NCI-H345 treated with DMSO at 0.1 percent for 48 hours (cell line): ENCODE data around the gene AKNA.

ENCODE experiments used
- DNase-seq: peaks from one replicate; lab custom pipeline; 2025; ENCODE audit not compliant: unreplicated experiment; lab: John Stamatoyannopoulos, UW

Gene AKNA

DNA sequence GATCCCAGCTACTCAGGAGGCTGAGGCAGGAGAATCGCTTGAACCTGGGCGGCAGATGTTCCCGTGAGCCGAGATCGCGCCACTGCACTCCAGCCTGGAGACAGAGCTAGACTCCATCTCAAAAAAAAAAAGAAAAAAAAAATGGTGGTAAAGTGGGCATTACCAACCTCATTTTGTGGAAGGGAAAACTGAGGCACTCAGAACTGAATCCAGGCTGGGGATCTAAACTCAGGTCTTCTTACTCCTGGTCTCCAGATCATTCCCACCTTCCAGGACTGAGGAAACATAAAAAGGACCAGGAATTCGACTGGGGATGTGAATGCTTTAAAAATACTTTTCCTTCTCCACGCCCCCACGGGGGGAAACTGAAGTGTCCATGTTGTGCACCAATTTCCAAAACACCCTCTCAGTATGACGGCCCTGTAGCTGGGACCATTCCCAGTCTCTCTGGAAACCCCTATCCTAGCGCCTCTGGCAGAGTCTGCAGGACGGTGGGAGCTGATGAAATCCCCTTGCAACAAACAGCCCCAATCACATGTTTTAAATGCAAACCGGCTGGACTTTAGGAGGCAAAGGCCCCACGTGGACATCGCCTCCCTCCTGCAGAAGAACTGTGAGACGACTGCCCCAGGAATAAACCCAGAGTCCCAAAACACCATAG is 8.9 kb upstream of the AKNA start:
- no peak for DNase-seq

DNA sequence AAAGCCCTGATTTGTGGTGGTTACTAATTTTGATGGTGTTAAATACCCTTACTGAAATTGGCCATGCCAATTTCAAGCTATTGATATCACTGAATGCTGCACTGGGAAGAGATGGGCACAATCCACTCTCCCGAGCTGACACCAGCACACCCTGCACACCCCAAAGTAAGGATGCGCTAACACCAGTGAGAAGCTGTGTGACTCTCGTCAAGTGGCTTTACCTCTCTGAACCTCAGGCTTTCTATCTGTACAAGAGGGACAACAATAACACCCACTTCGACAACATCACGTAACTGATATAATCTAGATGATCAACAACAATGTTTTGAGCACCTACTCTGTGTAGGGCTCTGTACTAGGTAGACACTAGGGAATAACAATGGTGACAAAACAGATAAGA is 8.0 kb upstream of the AKNA start:
- DNase-seq = no peak

DNA sequence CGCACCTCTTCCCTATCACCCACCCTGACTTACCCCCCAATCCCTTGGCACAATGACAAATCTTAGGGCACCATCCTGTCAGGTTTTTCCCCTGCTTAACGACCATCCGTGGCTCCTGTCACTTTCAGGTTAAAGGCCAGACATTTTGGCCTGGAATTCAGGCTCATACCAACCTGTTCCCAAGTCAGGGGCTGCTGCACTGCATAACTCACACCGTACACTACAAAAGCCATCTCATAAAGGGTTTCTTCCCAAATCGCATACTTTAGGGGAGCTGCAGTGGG is 7.5 kb upstream of the AKNA start:
- no peak for DNase-seq

DNA sequence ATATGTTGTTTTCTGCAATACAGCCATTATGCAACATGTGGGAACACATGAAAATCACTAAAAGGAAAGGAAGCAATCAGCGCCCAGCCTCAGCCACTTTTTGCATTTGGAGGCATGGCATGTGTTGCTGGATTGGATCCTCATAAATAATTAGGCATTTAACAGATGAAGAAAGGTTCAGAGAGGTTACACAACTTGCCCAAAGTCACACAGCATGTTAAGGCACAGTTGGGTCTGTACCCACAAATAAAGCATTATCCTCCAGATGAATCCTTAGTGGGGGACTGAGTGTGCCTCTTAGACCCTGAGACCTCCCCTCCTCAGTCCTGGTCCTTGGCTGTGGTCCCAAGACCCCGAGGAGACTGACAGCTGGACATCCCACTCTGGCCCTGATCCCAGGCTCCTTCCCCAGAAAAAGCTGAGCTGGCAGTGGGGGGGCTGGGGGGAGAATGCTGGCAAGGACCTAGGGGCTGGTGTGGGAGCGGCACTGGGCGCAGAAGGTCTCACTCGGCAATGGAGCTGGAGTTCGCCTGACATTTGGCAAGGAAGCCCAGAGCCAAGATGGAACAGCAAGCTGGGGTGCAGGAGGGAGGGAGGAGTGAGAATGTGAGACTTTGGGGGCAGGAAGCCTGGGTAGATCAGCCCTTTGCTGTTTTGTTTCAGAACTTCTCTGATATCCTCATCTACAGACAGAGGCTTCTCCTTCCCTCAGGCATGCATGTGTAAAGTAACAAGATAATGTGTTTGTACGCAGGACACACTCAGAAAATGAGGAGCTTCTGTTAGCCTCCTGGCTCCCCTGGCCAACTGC is 6.9 kb upstream of the AKNA start:
- no peak for DNase-seq

DNA sequence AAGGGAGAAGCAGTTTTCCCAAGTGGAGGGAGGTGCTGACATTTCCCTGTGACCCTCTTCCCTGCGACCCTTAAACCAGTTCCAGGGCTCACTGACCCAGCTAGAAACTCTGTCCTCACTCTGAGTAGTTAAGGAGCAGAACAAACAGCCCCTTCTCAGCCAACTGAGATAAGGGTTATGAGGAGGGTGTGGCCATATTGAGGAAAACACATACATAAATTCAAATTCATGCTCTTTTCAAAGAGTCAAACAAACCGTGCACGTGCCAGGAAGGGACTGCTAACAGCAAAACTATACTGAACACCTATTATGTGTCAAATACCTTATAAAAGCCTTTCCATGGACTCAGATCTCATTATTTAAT is 4.9 kb upstream of the AKNA start:
- no peak for DNase-seq

DNA sequence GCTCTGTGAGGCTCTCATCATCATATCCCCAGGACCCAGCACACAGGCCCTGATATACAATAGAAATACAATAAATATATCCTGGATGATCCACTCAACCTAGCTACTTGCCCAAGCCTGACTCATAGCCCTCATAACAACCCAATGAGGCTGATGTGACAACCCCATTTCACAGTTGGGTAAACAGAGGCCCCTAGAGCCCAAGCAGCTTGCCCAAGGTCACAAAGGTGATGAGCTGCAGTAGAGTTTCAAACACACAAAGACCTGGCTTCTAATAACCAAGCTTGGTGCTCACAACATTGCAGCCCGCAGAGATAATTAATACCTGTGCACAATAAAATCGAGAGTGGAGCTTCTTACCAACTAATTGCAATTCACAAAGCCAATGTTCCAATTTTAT is 3.2 kb upstream of the AKNA start:
- no peak for DNase-seq

DNA sequence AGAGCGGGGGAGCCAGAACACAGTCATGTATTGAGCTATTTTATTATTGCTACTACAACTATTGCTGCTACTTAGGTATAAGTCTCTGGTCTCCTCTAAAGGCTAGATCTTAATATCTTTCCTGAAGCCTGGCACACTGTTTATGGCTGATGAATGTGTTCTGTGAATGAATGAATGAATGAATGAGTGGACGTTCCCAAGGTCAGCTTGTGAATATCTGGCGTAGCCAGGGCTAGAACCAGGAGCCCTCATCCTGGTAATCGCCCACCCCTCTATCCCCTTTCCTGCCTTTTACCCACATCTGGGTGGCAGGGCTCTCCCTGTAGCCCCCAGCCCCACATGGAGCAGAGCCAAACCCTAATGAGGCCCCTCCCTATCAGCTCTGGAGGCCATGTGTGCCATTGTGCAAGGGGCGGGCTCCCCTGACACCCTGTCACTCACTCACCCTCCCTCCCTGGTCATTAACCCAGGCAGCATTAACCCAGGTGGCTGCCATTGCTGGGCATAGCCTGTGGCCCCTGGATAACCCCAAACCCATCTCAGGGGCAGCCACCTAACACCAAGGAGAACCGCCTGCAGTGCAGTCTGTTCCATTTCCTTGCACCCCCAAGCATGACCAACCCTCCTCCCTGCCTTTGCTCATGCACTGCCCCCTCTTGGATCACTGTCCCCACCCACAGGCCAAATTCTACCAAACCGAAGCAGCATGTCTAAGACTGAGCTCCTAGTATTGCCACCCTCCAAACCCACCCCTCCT is 2.0 kb upstream of the AKNA start:
- DNase-seq = no peak

DNA sequence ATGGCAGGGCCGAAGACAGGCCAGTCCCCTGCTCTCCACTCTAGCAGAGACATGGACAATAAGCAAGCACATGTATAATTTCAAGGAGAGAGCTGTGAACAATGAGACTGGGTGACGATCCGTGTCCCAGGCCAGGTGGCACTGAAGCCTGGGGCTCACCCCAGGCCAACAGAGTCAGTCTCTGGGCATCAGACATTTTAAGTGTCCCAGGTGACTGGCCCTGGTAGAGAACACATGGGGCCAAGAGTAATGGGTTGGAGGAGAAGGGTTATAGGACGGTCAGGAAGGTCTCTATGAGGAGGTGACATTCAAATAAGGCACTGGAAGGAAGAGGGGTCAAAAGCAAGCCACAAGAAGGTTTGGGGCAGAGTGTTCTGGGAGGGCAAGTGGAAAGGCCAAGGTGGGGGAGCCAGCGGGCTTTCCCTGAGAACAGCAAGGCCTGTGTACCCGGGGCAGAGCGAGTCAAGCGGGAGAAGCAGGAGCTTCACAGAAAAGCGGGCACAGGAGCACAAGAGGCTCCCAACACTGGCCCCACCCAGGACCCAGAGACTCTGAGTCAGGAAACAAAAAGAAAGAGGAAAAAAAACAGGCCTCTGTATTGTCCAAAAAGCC is 1.1 kb upstream of the AKNA start:
- DNase-seq = no peak

DNA sequence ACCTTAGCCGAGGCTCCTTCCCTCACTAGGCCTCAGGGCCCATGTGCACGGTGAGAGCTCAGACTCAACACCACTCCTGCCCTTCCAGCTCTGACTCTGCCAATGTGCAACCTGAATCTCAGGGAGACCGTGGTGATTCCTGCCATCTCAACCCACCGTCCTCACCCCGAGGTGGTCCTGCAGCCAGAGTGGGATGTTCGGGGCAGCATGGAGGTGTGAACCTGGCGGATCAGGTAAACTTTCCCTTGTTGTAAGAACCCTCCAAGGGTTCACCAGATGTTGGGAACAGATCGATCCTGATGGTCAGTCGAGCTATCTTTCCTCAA is 538 bp upstream of the AKNA start:
- no peak for DNase-seq

DNA sequence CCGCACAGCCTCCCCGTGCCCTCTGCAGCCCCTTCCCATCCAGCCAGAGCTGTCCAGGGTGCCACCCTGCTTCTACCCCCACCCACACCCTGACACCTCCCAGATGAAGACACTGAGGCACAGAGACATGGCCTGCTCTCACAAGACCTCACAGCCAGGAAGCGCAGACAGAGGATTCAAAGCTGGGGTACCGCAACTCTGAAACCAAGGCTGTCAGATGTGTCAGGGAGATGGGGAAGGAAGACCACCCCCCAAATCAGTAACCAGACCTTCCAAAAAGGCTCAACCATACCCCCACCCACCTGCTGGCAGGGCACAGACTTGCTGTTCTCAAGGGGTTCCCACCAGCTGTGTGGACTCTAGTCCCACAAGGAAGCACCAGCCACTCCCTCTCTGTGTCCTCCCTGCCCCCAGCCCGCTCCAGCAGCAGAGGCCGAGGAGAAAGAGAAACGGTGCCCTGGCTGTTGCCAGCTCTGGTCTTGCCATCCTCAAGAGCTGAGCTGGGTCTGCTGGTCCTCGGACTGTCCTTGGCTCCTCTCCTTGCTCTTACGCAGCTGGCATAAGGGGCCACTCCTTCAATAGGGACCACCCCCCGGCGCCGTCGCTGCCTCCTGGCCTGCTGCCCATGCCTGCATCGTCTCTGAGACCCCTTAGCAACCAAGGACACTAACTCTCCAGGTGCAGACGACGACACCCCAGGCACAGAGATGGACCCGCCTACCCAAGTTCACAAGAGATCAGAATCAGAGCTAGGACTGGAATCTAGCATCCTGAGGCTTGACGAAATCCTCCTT is 699 bp downstream of the AKNA start:
- DNase-seq = no peak

DNA sequence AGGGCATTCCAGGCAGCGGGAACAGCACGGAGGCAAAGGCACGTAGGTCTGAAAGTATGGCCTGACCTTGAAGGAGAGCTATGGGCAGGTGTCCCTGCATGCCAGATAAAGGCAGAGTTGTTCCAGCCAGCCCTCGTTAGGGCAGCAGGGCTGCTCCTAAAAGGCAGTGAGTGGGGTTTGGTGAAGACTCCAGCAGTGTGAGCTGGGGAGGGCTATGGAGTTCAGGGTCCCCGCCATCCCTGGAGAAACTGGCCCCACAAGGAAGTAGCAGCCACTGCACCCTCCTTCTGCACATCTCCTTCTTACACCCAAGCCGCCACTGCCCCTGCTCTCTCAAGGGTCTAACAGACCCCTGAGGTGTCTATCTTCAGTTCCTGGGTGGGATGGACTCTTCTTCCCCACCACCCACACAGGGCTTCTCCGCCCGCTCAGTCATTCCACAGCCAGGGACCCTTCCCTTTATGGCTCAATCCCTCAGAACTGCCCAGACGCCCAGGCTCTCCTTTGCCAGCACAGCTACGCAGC is 1.4 kb downstream of the AKNA start:
- DNase-seq = no peak

DNA sequence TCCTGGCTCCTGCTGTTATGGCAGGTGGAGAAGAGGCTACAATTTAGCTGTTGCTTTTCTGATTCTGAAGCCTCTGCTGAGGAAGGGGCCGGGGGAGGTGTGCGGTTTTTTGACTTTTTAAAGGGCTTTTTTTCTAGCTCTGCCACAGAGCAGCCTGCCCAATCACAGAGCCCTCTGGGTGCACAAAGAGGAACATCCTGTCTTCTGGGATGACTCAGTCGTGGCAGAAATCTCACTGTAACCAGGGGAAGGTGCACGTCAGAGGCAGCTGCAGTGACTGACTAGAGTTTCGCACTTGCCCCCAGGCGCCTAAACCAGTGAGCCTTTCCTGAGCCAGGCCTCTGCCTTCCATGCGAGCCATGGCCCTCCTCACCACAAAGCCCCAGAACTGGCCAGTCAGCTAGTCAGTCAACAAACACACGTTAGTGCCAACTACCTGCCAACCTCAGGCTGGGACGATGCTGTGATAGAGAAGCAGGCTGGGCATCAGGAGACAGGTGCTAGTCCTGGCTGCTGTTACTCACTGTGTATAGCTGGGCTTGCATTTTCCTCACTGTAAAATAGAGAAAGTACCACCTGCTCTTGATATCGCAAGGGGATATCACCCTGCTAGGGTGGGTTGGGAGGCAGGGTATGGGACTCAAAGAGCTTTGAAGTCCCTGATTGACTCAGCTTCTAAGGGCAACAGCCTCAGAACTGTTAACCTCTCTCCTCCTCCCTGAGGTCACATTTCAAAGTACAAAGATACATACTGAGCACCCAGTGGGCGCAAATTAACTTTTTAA is 2.2 kb downstream of the AKNA start:
- no peak for DNase-seq

DNA sequence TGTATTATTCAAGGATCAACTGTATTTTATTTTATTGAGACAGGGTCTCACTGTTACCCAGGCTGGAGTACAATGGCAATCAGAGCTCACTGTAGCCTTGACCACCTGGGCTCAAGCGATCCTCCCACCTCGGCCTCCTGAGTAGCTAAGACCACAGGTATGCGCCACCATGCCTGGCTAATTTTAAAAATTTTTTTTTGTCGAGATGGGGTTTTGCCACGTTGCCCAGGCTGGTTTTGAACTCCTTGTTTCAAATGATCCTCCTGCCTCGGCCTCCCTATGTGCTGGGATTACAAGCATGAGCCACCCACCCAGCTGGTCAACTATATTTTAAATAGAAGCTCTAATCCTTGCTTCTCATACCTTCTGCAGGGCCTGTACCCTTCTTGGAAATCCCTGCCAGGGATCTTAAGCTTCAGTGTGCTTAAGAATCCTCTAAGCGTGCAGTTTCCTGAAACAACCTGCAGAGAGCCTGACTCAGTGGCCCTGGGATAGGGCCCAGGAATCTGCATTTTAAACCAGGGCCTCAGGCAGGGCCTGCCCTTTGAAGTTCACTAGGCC is 2.9 kb downstream of the AKNA start:
- DNase-seq = no peak

DNA sequence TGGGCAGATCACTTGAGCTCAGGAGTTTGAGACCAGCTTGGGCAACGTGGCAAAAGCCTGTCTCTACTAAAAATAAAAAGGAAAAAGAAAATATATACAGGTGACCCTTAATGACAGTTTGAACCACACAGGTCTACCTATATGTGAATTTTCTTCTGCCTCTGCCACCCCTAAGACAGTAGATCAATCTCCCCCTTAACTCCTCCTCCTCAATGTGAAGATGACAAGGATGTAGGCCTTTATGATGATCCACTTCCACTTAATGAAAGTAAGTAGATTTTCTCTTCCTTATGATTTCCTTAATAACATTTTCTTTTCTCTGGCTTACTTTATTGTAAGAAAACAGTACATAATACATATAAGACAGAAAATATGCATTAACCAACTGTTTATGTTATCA is 3.4 kb downstream of the AKNA start:
- DNase-seq = no peak

DNA sequence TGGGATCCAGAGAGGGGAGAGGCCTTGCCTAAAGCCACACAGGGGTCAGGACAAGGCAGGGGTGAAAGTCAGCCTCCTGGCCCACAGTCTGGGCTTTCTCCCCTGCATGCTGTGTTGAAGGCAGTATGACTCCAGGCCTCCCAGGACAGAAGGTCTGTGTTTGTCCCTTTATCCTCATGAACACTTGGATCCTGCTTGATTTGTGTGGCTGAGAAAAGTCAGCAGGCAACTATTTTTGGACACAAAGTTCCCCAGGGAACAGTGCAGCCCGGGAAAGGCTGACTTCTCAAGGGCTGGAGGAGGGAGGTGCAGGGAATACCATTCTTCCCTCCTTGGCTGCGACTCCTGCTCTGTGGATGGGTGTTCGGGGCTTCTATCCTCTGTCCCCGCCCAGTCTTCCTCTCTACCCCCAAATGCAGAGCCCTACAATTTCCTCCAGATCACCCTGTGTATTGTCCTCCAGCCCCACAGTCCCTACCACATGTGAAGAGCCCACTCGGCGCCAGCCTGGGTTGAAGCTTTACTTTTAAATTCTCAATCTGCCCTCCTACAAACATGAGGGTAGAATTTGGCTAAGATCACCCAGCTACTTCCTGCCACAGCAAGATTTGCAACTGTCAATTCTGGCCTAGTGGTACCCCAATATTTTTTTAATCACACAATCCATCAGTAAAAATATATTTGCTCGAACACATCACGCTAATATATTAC is 4.1 kb downstream of the AKNA start:
- DNase-seq = no peak

DNA sequence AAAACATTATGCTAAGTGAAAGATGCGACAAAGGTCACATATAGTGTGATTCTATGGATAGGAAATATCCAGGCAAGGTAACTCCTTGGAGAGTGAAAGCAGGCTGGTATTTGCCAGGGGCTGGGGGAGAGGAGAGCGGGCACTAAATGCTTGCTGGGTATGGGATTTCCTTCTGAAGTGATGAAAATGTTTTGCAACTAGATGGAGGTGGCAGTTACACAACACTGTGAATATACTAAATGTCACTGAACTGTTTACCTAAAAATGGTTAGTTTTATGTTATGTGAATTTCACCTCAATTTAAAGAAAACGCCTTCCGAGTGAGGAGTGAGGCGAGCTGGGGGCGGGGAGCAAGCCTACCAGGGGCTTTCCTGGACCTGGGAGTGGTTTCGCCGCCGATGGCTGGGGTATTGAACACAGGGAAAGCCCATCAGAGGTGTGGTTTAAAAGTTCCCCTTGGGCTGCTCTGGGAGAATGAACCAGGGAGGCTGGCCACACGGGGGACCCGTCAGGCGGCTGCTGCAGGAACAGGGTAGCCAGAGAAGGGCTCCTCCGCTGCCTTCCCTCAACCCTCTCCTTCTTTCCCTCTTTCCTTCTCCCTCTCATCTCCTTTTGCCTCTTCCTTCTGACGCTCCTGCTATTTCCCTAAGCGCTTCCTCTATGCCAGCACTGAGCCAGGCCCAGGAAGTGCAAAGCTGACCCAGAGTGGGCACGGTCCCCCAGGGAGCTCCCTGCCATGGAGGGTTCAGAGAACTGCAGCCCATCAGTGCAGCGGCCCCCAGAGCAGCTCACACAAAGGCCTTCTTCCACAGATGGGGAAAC is 4.9 kb downstream of the AKNA start:
- DNase-seq = no peak

DNA sequence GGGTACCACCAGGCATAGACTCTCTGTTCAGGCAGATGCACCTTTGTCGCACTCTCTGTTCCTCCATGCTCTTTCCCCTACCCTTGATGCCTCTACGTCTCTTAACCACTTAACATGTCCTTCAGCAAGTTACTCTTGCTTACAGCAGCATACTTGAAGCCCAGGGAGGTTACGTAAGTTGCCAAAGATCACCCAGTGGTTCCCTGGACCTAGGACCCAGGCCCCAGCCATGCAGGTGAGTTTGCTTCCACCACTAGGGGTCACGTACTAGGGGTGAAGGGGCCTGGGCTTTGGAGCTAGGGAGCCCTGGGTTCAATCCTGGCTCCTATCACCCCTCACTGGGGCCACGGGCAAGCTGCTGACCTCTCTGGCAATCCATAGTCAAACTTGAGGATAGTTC is 8.9 kb downstream of the AKNA start:
- DNase-seq = no peak

DNA sequence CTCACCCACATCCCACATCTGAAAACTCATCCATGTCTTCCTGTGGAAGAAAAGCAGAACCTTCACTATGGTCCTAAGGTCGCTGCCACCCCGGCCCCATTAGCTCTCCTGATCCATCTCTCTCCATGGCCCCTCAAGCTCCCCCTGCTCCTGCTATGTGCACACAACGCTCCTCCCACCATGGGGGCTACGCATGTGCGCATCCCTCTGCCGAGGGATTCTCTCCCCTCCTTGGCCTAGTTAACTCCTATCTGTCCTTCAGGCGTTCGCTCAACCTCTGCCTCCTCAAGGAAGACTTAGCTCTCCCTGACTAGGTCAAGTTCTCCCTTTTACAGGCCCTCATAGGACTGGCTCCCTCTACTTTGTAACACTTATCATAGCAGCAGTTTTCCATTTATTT is 9.8 kb downstream of the AKNA start:
- no peak for DNase-seq
